Testis (tissue), 3 donors: Measurements from ENCODE around the gene TMEM169. TPM values are rescaled to one million over a fixed set of nuclear protein-coding genes. Genes with fewer than 3 reads are reported as not detected.

ENCODE experiments used
- DNase-seq: peaks from one replicate; pipeline ENCODE4 v3.0.0-alpha.2; 2019
- H3K27ac ChIP-seq, 2 donors: fragments of 200-600 bp; sonication (generic); one replicate each; pipeline ENCODE4 v1.5.1; 2019
- H3K27me3 ChIP-seq: fragments of 200-600 bp; sonication (generic); one replicate; pipeline ENCODE4 v1.5.1; 2019
- H3K36me3 ChIP-seq: fragments of 200-600 bp; sonication (generic); one replicate; pipeline ENCODE4 v1.5.1; 2017; ENCODE audit warnings: low read depth; ENCODE audit errors: missing control alignments
- H3K4me1 ChIP-seq: fragments of 200-600 bp; sonication (generic); one replicate; pipeline ENCODE4 v1.5.1; 2019
- H3K4me3 ChIP-seq, 2 donors: fragments of 200-600 bp; sonication (generic); one replicate each; pipeline ENCODE4 v1.5.1; 2017 to 2019
- H3K9me3 ChIP-seq: fragments of 200-600 bp; sonication (generic); one replicate; pipeline ENCODE4 v1.5.1; 2017
- CTCF ChIP-seq, 3 experiments: fragments of 450-650 bp in 2 of 3; fragments of 200-600 bp in 1 of 3; sonication (generic) in 1 of 3; IDR thresholded peaks; one replicate each; pipeline ENCODE4 v1.5.1; 2016 to 2019; ENCODE audit warnings: antibody characterized with exemption in 3 of 3, mild to moderate bottlenecking in 2 of 3, moderate library complexity in 1 of 3
- POLR2A ChIP-seq: fragments of 450-650 bp; IDR thresholded peaks from one replicate; pipeline ENCODE4 v1.6.1; 2017; ENCODE audit warnings: antibody characterized with exemption, mild to moderate bottlenecking, moderate library complexity
- WGBS, 2 donors: methylation state at CpG; one replicate each; pipeline ENCODE4 v1.1.5; 2018; 5-methylcytosine and 5-hydroxymethylcytosine counted together
- intact Hi-C: fragments of 100-400 bp; cut with DNase I; formaldehyde crosslinking; loops from one replicate; pipeline ENCODE4 v1.15.1; 2023; ENCODE audit warnings: low total_unique reads
- polyA plus RNA-seq: library from polyadenylated mRNA; stranded (reverse); fragments of 350-450 nt; fragmentation: Illumina TruSeq; extraction: RNeasy Lipid Tissue Mini Kit (QIAGEN cat#74804); gene quantifications from one replicate; pipeline ENCODE4 v1.2.3, GENCODE V29; 2014; ENCODE audit warnings: low read depth, low replicate concordance; ENCODE audit not compliant: insufficient read depth
- total RNA-seq, 2 donors: library from RNA; depleted of rRNA; stranded (reverse); fragments of >200 nt; gene quantifications; one replicate each; pipeline ENCODE4 v1.2.3, GENCODE V29; 2016

The TMEM169 gene
- total and polyA plus RNA-seq, 3 donors from 2014 or later, result 0.31 to 1.0 (median 0.37) TPM

GRCh38 chr2:216056739-216057138, 25.0 kb upstream of the TMEM169 start:
- Histone ChIP-seq H3K4me1 (no peaks in the 10 kb centered on the region), H3K9me3 (no peaks in the 10 kb centered on the region), H3K4me3 (no peak overlapping the region), H3K36me3 (no peaks in the 10 kb centered on the region), H3K27ac (no peak overlapping the region), H3K27me3 (no peaks in the 10 kb centered on the region)
- intact Hi-C loops, result no loop called here
- WGBS, 2 donors, result 70 to 78% methylated on average over 3 of the region's 3 CpGs
- no peak for TF ChIP-seq CTCF (IDR thresholded peaks at IDR 0.05)
- TF ChIP-seq POLR2A, result no peak
- no peak for DNase-seq

GRCh38 chr2:216057688-216058193, 24.0 kb upstream of the TMEM169 start:
- Histone ChIP-seq H3K27me3 (no peaks in the 10 kb centered on the region), H3K36me3 (no peaks in the 10 kb centered on the region), H3K4me1 (no peaks in the 10 kb centered on the region), H3K4me3 (no peak overlapping the region), H3K9me3 (no peaks in the 10 kb centered on the region), H3K27ac (no peak overlapping the region)
- TF ChIP-seq POLR2A (no peak), CTCF (IDR thresholded peaks at IDR 0.05) (no peak)
- DNase-seq, result no peak
- intact Hi-C loops, result no loop called here
- 82 to 88% methylated on average over 7 of the region's 7 CpGs for WGBS, 2 donors

DNA sequence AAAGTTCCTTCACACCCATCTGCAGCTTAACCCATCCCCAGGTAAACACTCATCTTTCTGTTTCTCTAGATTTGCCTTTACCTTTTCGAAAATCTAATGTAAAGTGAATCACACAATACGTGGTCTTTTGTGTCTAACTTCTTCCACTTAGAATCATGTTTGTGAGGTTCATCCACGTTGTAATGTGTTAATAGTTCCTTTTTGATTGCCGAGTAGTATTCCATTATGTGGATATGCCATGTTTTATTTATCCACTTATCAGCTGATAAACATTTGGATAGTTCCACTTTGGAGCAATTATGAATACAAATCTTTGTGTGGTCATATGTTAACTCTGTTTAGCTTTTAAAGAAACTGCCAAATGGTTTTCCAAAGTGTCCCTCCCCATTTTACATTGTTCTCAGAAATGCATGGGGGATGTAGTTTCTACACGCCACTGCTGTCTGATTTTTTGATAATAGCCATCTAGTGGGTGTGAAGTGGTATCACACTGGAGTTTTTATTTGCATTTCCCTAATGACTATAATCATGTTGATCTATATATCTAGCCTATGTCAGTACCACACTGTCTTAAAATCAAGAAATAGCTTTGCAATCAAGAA, 22.4 kb upstream of the TMEM169 start:
- Histone ChIP-seq H3K27ac (no peak overlapping the region), H3K4me3 (no peak overlapping the region), H3K4me1 (no peaks in the 10 kb centered on the region), H3K36me3 (no peaks in the 10 kb centered on the region), H3K9me3 (no peaks in the 10 kb centered on the region), H3K27me3 (no peaks in the 10 kb centered on the region)
- no peak for TF ChIP-seq POLR2A
- TF ChIP-seq CTCF (IDR thresholded peaks at IDR 0.05), result no peak
- intact Hi-C loops, result no loop called here
- no peak for DNase-seq
- WGBS, 2 donors, result 94 to 98% methylated on average over 5 of the region's 5 CpGs

- intact Hi-C loops, result no loop called here
- no peak overlapping the region for H3K4me3 ChIP-seq
- no peaks in the 10 kb centered on the region for H3K36me3 ChIP-seq
- WGBS, 2 donors, result 86 to 91% methylated on average over 2 of the region's 2 CpGs
- H3K9me3 ChIP-seq, result no peaks in the 10 kb centered on the region
- no peak overlapping the region for H3K27ac ChIP-seq
- no peak for TF ChIP-seq POLR2A
- no peak for TF ChIP-seq CTCF (IDR thresholded peaks at IDR 0.05)
- H3K27me3 ChIP-seq, result no peaks in the 10 kb centered on the region
- H3K4me1 ChIP-seq, result no peaks in the 10 kb centered on the region
- DNase-seq, result no peak
These were observed 17.6 kb upstream of the TMEM169 start for GRCh38 chr2:216064014-216064630.

DNA sequence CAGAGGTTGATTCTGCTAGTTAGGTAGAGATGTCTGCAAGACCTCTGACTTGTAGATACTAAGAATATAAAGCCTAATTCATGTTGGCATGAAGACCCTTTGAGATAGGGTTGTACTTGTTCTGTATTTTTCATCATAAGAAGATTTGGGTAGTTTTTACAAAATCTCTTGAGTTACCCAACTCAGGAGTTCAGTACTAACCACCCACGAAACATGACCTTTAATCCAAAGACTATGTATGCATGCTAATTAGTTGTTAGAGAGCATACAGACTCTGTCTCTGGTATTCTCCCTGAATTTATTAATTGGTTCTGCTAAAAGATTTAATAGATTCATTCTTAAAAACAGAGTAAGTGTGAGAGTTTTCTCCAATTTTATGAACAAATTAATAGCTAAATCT, 17.1 kb upstream of the TMEM169 start:
- Histone ChIP-seq H3K27ac (no peak overlapping the region), H3K36me3 (no peaks in the 10 kb centered on the region), H3K4me3 (no peak overlapping the region), H3K9me3 (no peaks in the 10 kb centered on the region), H3K4me1 (no peaks in the 10 kb centered on the region), H3K27me3 (no peaks in the 10 kb centered on the region)
- no peak for DNase-seq
- TF ChIP-seq POLR2A (no peak), CTCF (IDR thresholded peaks at IDR 0.05) (no peak)
- intact Hi-C loops, result no loop called here
- WGBS, 2 donors, result 93 to 96% methylated on average over 1 of the region's 1 CpG
